A549 (cell line): ENCODE measurements around the gene FDPS. TPM values are rescaled to one million over a fixed set of nuclear protein-coding genes. Genes with fewer than 3 reads are reported as not detected.

Experiments
- ATAC-seq, 2 experiments: fragments of 200-7000 bp in 1 of 2; fragments of >200 bp in 1 of 2; cut with Nextera tagmentation in 1 of 2; cut with Tn5 transposase in 1 of 2; 3 replicates each; pipeline versions ENCODE4 v1.8.0 to v1.9.1; 2018 to 2020; ENCODE audit warnings: mild to moderate bottlenecking in 1 of 2, moderate library complexity in 1 of 2
- CTCF ChIA-PET: fragments of 300-600 bp; sonication (Branson Sonifier 250); formaldehyde crosslinking; extraction: SDS; loops from one replicate; lab custom pipeline; 2021; ENCODE audit warnings: antibody characterized with exemption, inconsistent platforms; lab: Yijun Ruan, JAX
- POLR2A ChIA-PET: fragments of 350-600 bp; formaldehyde crosslinking; extraction: SDS; loops from one replicate; lab custom pipeline; 2021; ENCODE audit warnings: antibody characterized with exemption, inconsistent platforms; lab: Yijun Ruan, JAX
- DNase-seq, 2 experiments: peaks; one replicate each; pipeline versions ENCODE4 v3.0.0 to v3.0.0-alpha.2; 2011 to 2016; ENCODE audit warnings: low read depth in 1 of 2, low spot score in 1 of 2
- FAIRE-seq: peaks from 2 replicates; lab custom pipeline; 2011; peaks lifted over from hg19 to GRCh38; lab: Jason Lieb, UNC
- H3K27ac ChIP-seq, 2 experiments: fragments of >200 bp; sonication (Bioruptor Twin); formaldehyde crosslinking; 3 replicates each; pipeline ENCODE4 v1.5.1; 2016 to 2017
- H3K4me1 ChIP-seq: fragments of >200 bp; sonication (Bioruptor Twin); formaldehyde crosslinking; 3 replicates; pipeline ENCODE4 v1.6.1; 2016
- H3K4me2 ChIP-seq: fragments of >200 bp; sonication (Bioruptor Twin); formaldehyde crosslinking; 3 replicates; pipeline ENCODE4 v1.6.1; 2016
- H3K4me3 ChIP-seq: fragments of >200 bp; sonication (Bioruptor Twin); formaldehyde crosslinking; 3 replicates; pipeline ENCODE4 v1.5.1; 2016
- H3K9me3 ChIP-seq: fragments of >200 bp; sonication (Bioruptor Twin); formaldehyde crosslinking; 3 replicates; pipeline ENCODE4 v1.6.1; 2016
- BCL3 ChIP-seq: fragments of >200 bp; sonication (Bioruptor Twin); formaldehyde crosslinking; IDR thresholded peaks from 3 replicates; pipeline ENCODE4 v1.6.1; 2016
- BHLHE40 ChIP-seq: IDR thresholded peaks from 2 replicates; pipeline ENCODE4 v1.6.1; 2012; ENCODE audit warnings: low read depth, low read length, inconsistent platforms
- CEBPB ChIP-seq, 2 experiments: fragments of >200 bp in 1 of 2; sonication (Bioruptor Twin) in 1 of 2; formaldehyde crosslinking in 1 of 2; IDR thresholded peaks; 2 replicates each; pipeline ENCODE4 v1.6.1; 2012 to 2016
- HOXB5 ChIP-seq: fragments of 250-450 bp; sonication (Bioruptor Pico); IDR thresholded peaks from 2 replicates; pipeline ENCODE4 v1.5.0; 2020; ENCODE audit warnings: mild to moderate bottlenecking, moderate library complexity
- JUN ChIP-seq, 2 experiments: fragments of >200 bp; sonication (Bioruptor Twin); formaldehyde crosslinking; IDR thresholded peaks; 2 replicates in 1 of 2; 3 replicates in 1 of 2; pipeline ENCODE4 v1.6.1; 2016 to 2017
- KDM5A ChIP-seq: fragments of 200-600 bp; sonication (generic); IDR thresholded peaks from 2 replicates; pipeline ENCODE4 v1.6.1; 2016; ENCODE audit warnings: antibody characterized with exemption, mild to moderate bottlenecking
- MAX ChIP-seq: IDR thresholded peaks from 2 replicates; pipeline ENCODE4 v1.6.1; 2012
- MYC ChIP-seq: IDR thresholded peaks from 2 replicates; pipeline ENCODE4 v1.6.1; 2012; ENCODE audit warnings: mild to moderate bottlenecking, inconsistent platforms, low read length, improper control_type of control experiment, borderline replicate concordance
- PBX3 ChIP-seq: IDR thresholded peaks from 2 replicates; pipeline ENCODE4 v1.6.1; 2012
- PHF8 ChIP-seq: fragments of 200-600 bp; sonication (generic); IDR thresholded peaks from 2 replicates; pipeline ENCODE4 v1.6.1; 2016; ENCODE audit warnings: low read depth, mild to moderate bottlenecking, antibody characterized with exemption, moderate library complexity, borderline replicate concordance
- POLR2A ChIP-seq: IDR thresholded peaks from 2 replicates; pipeline ENCODE4 v1.6.1; 2012; ENCODE audit warnings: mild to moderate bottlenecking, low read length
- RARB ChIP-seq: fragments of 250-450 bp; sonication (Bioruptor Pico); IDR thresholded peaks from 2 replicates; pipeline ENCODE4 v1.8.0; 2021; ENCODE audit warnings: mild to moderate bottlenecking, moderate library complexity
- RCOR1 ChIP-seq: fragments of 150-350 bp; IDR thresholded peaks from 2 replicates; pipeline ENCODE4 v1.6.1; 2014; ENCODE audit warnings: antibody characterized with exemption, low read length, low read depth
- RFX5 ChIP-seq: fragments of 450-650 bp; IDR thresholded peaks from 2 replicates; pipeline ENCODE4 v1.7.1; 2014; ENCODE audit warnings: antibody characterized with exemption, mild to moderate bottlenecking, moderate library complexity
- SREBF2 ChIP-seq: fragments of 450-650 bp; IDR thresholded peaks from 2 replicates; pipeline ENCODE4 v1.6.1; 2014; ENCODE audit warnings: mild to moderate bottlenecking, moderate library complexity
- TFCP2L1 ChIP-seq: fragments of 250-450 bp; sonication (Bioruptor Pico); IDR thresholded peaks from 2 replicates; pipeline ENCODE4 v1.5.0; 2021; ENCODE audit warnings: mild to moderate bottlenecking
- TP53 ChIP-seq: fragments of 250-450 bp; sonication (Bioruptor Pico); IDR thresholded peaks from 2 replicates; pipeline ENCODE4 v1.5.0; 2021; ENCODE audit warnings: mild to moderate bottlenecking, moderate library complexity
- USF2 ChIP-seq: fragments of 450-650 bp; IDR thresholded peaks from 2 replicates; pipeline ENCODE4 v1.6.1; 2014; ENCODE audit warnings: antibody characterized with exemption
- ZC3H11A ChIP-seq: fragments of 450-650 bp; IDR thresholded peaks from 2 replicates; pipeline ENCODE4 v1.6.1; 2014; ENCODE audit warnings: antibody characterized with exemption, mild to moderate bottlenecking
- WGBS: methylation state at CpG from one replicate; pipeline ENCODE4 v1.1.6; 2017; ENCODE audit errors: missing lambda C conversion rate; 5-methylcytosine and 5-hydroxymethylcytosine counted together
- polyA plus RNA-seq, 4 experiments: library from polyadenylated mRNA; depleted of rRNA in 3 of 4; stranded (reverse); fragments of >200 nt; fragmentation: RNase III in 1 of 4; extraction: RNeasy Plus Mini Kit Qiagen cat#74134 plus additional on column Dnase treatment in 1 of 4; gene quantifications; 2 replicates in 3 of 4; 3 replicates in 1 of 4; pipeline ENCODE4 v1.2.3, GENCODE V29; 2011 to 2017
- TF ChIP-seq, protein P1 (sequence below): IDR thresholded peaks from 2 replicates; pipeline ENCODE4 v1.6.1; 2012; ENCODE audit warnings: low read depth, borderline replicate concordance
- TF ChIP-seq, protein P2 (sequence below): fragments of >200 bp; sonication (Bioruptor Twin); formaldehyde crosslinking; IDR thresholded peaks from 3 replicates; pipeline ENCODE4 v1.5.1; 2016
- TF ChIP-seq, protein P3 (sequence below): fragments of >200 bp; sonication (Bioruptor Twin); formaldehyde crosslinking; IDR thresholded peaks from 2 replicates; pipeline ENCODE4 v1.6.1; 2016

FDPS gene
- polyA plus RNA-seq, 2 of the 4 experiments (the other 2 are of a cell fraction), result 148 to 228 TPM

GRCh38 chr1:155272466-155273342 lies 36.0 kb upstream of the FDPS start:
- CTCF ChIA-PET, result interaction anchor here (0.8 to 16.5 kb wide), 8 partner anchors 16 to 55 kb away, joined by 3 to 326 read pairs (median 4); no protein-coding TSS in a partner anchor
- Histone ChIP-seq H3K4me1 (peaks cover 12% of the 10 kb centered on the region; the same call in 2 of the 3 replicates), H3K27ac (peak overlapping the region; percentile 90 to 98), H3K4me2 (peak overlapping the region; percentile 81), H3K9me3 (no peaks in the 10 kb centered on the region), H3K4me3 (peak overlapping the region; percentile 62)
- TF ChIP-seq RCOR1 (no peak), HOXB5 (CRISPR knock-in tag) (0 out of 2 replicates have a peak, but pooled peaks have one; percentile 45)
- ATAC-seq, result peak; percentile 62 to 77
- 12% methylated on average over 14 of the region's 44 CpGs for WGBS
- POLR2A ChIA-PET, result interaction anchor here (0.6 to 2.3 kb wide), 14 partner anchors 9 to 290 kb away, joined by 3 to 25 read pairs (median 4); partner anchors contain the start of genes ASH1L and SCAMP3
- no peak for FAIRE-seq
- DNase-seq, result peak; percentile 72 to 77

DNA sequence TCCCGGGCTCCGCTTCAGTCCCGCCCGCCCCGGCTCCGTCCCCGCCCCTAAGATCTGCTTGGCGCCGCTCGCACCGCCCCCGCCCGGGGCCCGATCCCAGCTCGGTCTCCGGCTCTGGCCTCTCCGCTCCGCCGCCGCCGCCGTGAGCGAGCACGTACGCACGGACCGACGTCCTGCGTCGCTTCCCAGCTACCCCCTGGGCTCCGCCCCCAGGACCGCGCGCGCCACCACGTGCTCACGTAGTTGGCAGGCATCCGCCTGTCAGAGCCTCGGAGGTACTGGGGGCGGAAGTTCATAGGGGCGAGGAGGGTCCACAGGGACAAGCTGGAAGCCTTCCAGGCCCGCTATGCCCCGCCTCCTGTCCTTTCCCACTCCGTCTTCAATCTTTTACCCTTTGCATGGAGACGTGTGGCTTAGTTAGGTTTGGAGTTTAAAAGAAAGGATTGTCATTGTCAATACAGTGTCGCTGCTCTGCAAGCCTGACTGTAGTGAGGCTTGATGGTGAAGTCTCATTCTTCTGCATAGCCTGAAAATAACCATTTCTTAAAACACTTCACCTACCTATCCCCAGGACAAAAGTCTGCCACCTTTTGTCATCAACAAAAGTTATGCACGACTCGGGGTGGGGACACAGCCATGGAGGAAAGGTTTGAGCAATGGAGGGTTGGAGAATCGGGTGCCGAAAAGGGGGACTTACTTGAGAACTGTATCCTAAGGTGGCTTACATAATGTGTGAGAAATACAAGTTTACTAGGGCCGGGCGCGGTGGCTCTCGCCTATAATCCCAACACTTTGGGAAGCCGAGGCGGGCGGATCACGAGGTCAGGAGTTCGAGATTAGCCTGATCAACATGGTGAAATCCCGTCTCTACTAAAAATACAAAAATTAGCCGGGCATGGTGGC lies 35.1 kb upstream of the FDPS start, which contains the start of gene CLK2:
CLK2 (minus strand) TSS at position 162 of the 903 bp plus-strand sequence. CDS start 2,527 bp downstream, outside the sequence.
- peak; percentile 81 to 90 for ATAC-seq
- peak; percentile 96 for DNase-seq
- CTCF ChIA-PET, result interaction anchor here (0.7 to 16.5 kb wide), 7 partner anchors 15 to 227 kb away, joined by 3 to 326 read pairs (median 3); no protein-coding TSS in a partner anchor
- POLR2A ChIA-PET, result interaction anchor here (0.6 to 2.3 kb wide), 13 partner anchors 8 to 289 kb away, joined by 3 to 25 read pairs (median 5); partner anchors contain the start of genes ASH1L and SCAMP3
- peak within 1 kb of the TSS; percentile 62 for H3K4me3 ChIP-seq
- TF ChIP-seq TP53 (CRISPR knock-in tag) (peak; percentile 53; the same call in 1 of the 2 replicates), MYC (peak; percentile 72), BHLHE40 (no peak), BCL3 (peak; percentile 76; the same call in 2 of the 3 replicates), SREBF2 (no peak), ZC3H11A (no peak), TFCP2L1 (no peak), CEBPB (IDR thresholded peaks at IDR 0.05) (no peak), RARB (CRISPR knock-in tag) (no peak), RFX5 (no peak), MAX (peak; percentile 99), USF2 (peak; percentile 88), KDM5A (no peak), JUN (IDR thresholded peaks at IDR 0.05) (peak in 1 of 2 experiments; percentile 96; a peak in 3 of 5 replicates), PHF8 (0 out of 2 replicates have a peak, but pooled peaks have one; percentile 64), POLR2A (peak; percentile 63), PBX3 (no peak)
- TF ChIP-seq, protein P1, sequence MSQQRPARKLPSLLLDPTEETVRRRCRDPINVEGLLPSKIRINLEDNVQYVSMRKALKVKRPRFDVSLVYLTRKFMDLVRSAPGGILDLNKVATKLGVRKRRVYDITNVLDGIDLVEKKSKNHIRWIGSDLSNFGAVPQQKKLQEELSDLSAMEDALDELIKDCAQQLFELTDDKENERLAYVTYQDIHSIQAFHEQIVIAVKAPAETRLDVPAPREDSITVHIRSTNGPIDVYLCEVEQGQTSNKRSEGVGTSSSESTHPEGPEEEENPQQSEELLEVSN, result peak; percentile 95
- TF ChIP-seq, protein P2, sequence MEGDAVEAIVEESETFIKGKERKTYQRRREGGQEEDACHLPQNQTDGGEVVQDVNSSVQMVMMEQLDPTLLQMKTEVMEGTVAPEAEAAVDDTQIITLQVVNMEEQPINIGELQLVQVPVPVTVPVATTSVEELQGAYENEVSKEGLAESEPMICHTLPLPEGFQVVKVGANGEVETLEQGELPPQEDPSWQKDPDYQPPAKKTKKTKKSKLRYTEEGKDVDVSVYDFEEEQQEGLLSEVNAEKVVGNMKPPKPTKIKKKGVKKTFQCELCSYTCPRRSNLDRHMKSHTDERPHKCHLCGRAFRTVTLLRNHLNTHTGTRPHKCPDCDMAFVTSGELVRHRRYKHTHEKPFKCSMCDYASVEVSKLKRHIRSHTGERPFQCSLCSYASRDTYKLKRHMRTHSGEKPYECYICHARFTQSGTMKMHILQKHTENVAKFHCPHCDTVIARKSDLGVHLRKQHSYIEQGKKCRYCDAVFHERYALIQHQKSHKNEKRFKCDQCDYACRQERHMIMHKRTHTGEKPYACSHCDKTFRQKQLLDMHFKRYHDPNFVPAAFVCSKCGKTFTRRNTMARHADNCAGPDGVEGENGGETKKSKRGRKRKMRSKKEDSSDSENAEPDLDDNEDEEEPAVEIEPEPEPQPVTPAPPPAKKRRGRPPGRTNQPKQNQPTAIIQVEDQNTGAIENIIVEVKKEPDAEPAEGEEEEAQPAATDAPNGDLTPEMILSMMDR, result no peak
- TF ChIP-seq, protein P3, sequence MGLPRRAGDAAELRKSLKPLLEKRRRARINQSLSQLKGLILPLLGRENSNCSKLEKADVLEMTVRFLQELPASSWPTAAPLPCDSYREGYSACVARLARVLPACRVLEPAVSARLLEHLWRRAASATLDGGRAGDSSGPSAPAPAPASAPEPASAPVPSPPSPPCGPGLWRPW, result no peak
- TF ChIP-seq, all 56 proteins: peak for 9
- 37% methylated on average over 38 of the region's 61 CpGs for WGBS
- H3K4me2 ChIP-seq, result peak within 1 kb of the TSS; percentile 93
- H3K4me1 ChIP-seq, result peaks cover 15% of the 10 kb centered on the region; the same call in 2 of the 3 replicates
- H3K9me3 ChIP-seq, result no peaks in the 10 kb centered on the region
- H3K27ac ChIP-seq, result peak within 1 kb of the TSS; percentile 90 to 98
- FAIRE-seq, result no peak
